Measurements from ENCODE around the gene SCN3B. TPM values are rescaled to one million over a fixed set of nuclear protein-coding genes. Genes with fewer than 3 reads are reported as not detected.
A peak's percentile ranks its signal among the peaks of the same experiment; 100 is the strongest.

SCN3B gene
- total RNA-seq, 1 experiment from 2014 or later, result 0.26 TPM

GRCh38 chr11:123678246-123678645 lies 23.8 kb upstream of the SCN3B start:
- Histone ChIP-seq H3K4me2 (ENCODE audit: low read length) (no peak overlapping the region), H4K20me1 (ENCODE audit: low read length) (no peaks in the 10 kb centered on the region), H3K4me3 (ENCODE audit: low read length) (no peak overlapping the region), H3K36me3 (ENCODE audit: low read depth, low read length) (no peaks in the 10 kb centered on the region), H3K79me2 (ENCODE audit: low read length) (no peaks in the 10 kb centered on the region), H3K9me3 (ENCODE audit: low read length) (no peaks in the 10 kb centered on the region), H2AFZ (ENCODE audit: low read length) (no peak overlapping the region), H3K9me2 (replicated peaks; ENCODE audit: low read length) (no peaks in the 10 kb centered on the region), H3K4me1 (ENCODE audit: insufficient read depth, low read length) (no peaks in the 10 kb centered on the region), H3K27ac (ENCODE audit: low read length) (no peak overlapping the region), H3F3A (ENCODE audit: low read length, unreplicated experiment) (no peaks in the 10 kb centered on the region), H3K9ac (ENCODE audit: low read length) (no peak overlapping the region), H3K27me3 (ENCODE audit: low read length) (peaks cover 83% of the 10 kb centered on the region)
- BruUV-seq (replicated peaks), result no TSS peak
- POLR2A ChIA-PET (ENCODE audit: unreplicated experiment), result no interaction called here
- DNase-seq (no peak), ATAC-seq (no peak)
- CTCF ChIA-PET, result no interaction called here
- TF ChIP-seq EZH2 (IDR thresholded peaks at IDR 0.05; ENCODE audit: low read length, unreplicated experiment) (no peak), EZH2phosphoT487 (IDR thresholded peaks at IDR 0.05; ENCODE audit: borderline replicate concordance, low read length) (no peak), CTCF (conservative IDR thresholded peaks at IDR 0.05; ENCODE audit: low read depth, low read length) (no peak)
- intact Hi-C loops (cut with micrococcal nuclease), result no loop called here

GRCh38 chr11:123677510-123677909 lies 23.1 kb upstream of the SCN3B start:
- no peak overlapping the region for H2AFZ ChIP-seq (ENCODE audit: low read length)

DNA sequence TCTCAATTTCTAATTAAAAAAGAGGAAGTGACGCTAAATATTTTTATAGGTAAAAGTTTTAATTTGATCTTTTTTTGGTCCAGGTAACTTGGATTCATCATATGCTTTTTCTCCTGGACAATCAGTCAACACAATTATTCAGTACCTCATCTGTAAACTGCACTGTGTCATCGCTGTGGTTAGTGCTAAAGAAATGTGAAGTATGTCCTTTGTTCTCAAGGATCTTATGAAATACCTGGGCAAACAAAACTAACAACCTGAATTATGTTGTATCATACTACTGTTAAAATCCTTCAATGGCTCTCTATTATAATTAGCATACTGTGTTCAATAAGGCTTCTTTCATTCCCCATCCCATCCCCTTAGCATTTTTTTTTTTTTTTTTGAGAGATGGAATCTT lies 19.9 kb upstream of the SCN3B start:
- TF ChIP-seq EZH2phosphoT487 (IDR thresholded peaks at IDR 0.05; ENCODE audit: borderline replicate concordance, low read length), result no peak
- TF ChIP-seq EZH2 (IDR thresholded peaks at IDR 0.05; ENCODE audit: low read length, unreplicated experiment), result no peak
- no peak for TF ChIP-seq CTCF (conservative IDR thresholded peaks at IDR 0.05; ENCODE audit: low read depth, low read length)
- peaks cover 90% of the 10 kb centered on the region for H3K27me3 ChIP-seq (ENCODE audit: low read length)
- H3K4me2 ChIP-seq (ENCODE audit: low read length), result no peak overlapping the region
- ChIA-PET POLR2A (ENCODE audit: unreplicated experiment) (no interaction called here), CTCF (no interaction called here)
- intact Hi-C loops (cut with micrococcal nuclease), result no loop called here
- no peak overlapping the region for H3K4me3 ChIP-seq (ENCODE audit: low read length)
- no peak overlapping the region for H3K27ac ChIP-seq (ENCODE audit: low read length)
- H3K36me3 ChIP-seq (ENCODE audit: low read depth, low read length), result no peaks in the 10 kb centered on the region
- BruUV-seq (replicated peaks), result no TSS peak
- ATAC-seq (peak; percentile 51), DNase-seq (peak; percentile 64)
- H3K9me3 ChIP-seq (ENCODE audit: low read length), result no peaks in the 10 kb centered on the region
- no peaks in the 10 kb centered on the region for H3F3A ChIP-seq (ENCODE audit: low read length, unreplicated experiment)
- H3K79me2 ChIP-seq (ENCODE audit: low read length), result no peaks in the 10 kb centered on the region
- H3K9me2 ChIP-seq (replicated peaks; ENCODE audit: low read length), result no peaks in the 10 kb centered on the region
- no peaks in the 10 kb centered on the region for H4K20me1 ChIP-seq (ENCODE audit: low read length)
- H2AFZ ChIP-seq (ENCODE audit: low read length), result no peak overlapping the region
- H3K4me1 ChIP-seq (ENCODE audit: insufficient read depth, low read length), result no peaks in the 10 kb centered on the region
- H3K9ac ChIP-seq (ENCODE audit: low read length), result no peak overlapping the region

More at GRCh38 chr11:123677510-123677909, 23.1 kb upstream of the SCN3B start:
- Histone ChIP-seq H3F3A (ENCODE audit: low read length, unreplicated experiment) (no peaks in the 10 kb centered on the region), H3K27me3 (ENCODE audit: low read length) (peaks cover 81% of the 10 kb centered on the region), H3K9me3 (ENCODE audit: low read length) (no peaks in the 10 kb centered on the region), H3K4me1 (ENCODE audit: insufficient read depth, low read length) (no peaks in the 10 kb centered on the region), H3K9me2 (replicated peaks; ENCODE audit: low read length) (no peaks in the 10 kb centered on the region), H3K4me3 (ENCODE audit: low read length) (no peak overlapping the region), H4K20me1 (ENCODE audit: low read length) (no peaks in the 10 kb centered on the region), H3K4me2 (ENCODE audit: low read length) (no peak overlapping the region), H3K79me2 (ENCODE audit: low read length) (no peaks in the 10 kb centered on the region), H3K27ac (ENCODE audit: low read length) (no peak overlapping the region), H3K36me3 (ENCODE audit: low read depth, low read length) (no peaks in the 10 kb centered on the region), H3K9ac (ENCODE audit: low read length) (no peak overlapping the region)
- ChIA-PET CTCF (no interaction called here), POLR2A (ENCODE audit: unreplicated experiment) (no interaction called here)
- TF ChIP-seq CTCF (conservative IDR thresholded peaks at IDR 0.05; ENCODE audit: low read depth, low read length) (no peak), EZH2 (IDR thresholded peaks at IDR 0.05; ENCODE audit: low read length, unreplicated experiment) (no peak), EZH2phosphoT487 (IDR thresholded peaks at IDR 0.05; ENCODE audit: borderline replicate concordance, low read length) (no peak)
- intact Hi-C loops (cut with micrococcal nuclease), result no loop called here
- BruUV-seq (replicated peaks), result no TSS peak
- ATAC-seq (no peak), DNase-seq (no peak)
